Naive B cell (primary cell): ENCODE results near the gene ELMOD1. TPM values are rescaled to one million over a fixed set of nuclear protein-coding genes. Genes with fewer than 3 reads are reported as not detected.

Experiments
- ATAC-seq, 2 donors: fragments of 150-1000 bp; cut with Tn5 transposase; 2 replicates each; pipeline ENCODE4 v1.10.0; 2021; ENCODE audit warnings: low read depth in 2 of 2, mild to moderate bottlenecking in 2 of 2, moderate library complexity in 2 of 2
- DNase-seq: peaks from one replicate; pipeline ENCODE4 v3.0.0; 2022
- H3K27ac Mint-ChIP-seq, 6 donors: one replicate each; pipeline ENCODE4 v1.8.0; 2020 to 2022; ENCODE audit warnings: mild to moderate bottlenecking in 6 of 6, mixed read lengths in 6 of 6, moderate library complexity in 5 of 6, inconsistent platforms in 2 of 6
- H3K27me3 Mint-ChIP-seq, 3 donors: one replicate each; pipeline ENCODE4 v1.8.0; 2021 to 2022; ENCODE audit warnings: mixed read lengths in 3 of 3, mild to moderate bottlenecking in 1 of 3
- H3K36me3 Mint-ChIP-seq, 2 donors: one replicate each; pipeline ENCODE4 v1.8.0; 2020 to 2022; ENCODE audit warnings: mixed read lengths in 2 of 2, inconsistent platforms in 1 of 2, mild to moderate bottlenecking in 1 of 2
- H3K4me1 Mint-ChIP-seq, 3 donors: one replicate each; pipeline ENCODE4 v1.8.0; 2020 to 2022; ENCODE audit warnings: mixed read lengths in 3 of 3, inconsistent platforms in 1 of 3, mild to moderate bottlenecking in 1 of 3, moderate library complexity in 1 of 3
- H3K4me3 Mint-ChIP-seq, 8 donors: one replicate each; pipeline ENCODE4 v1.8.0; 2020 to 2022; ENCODE audit warnings: mild to moderate bottlenecking in 8 of 8, mixed read lengths in 8 of 8, moderate library complexity in 8 of 8, inconsistent platforms in 2 of 8
- H3K9me3 Mint-ChIP-seq, 7 donors: one replicate each; pipeline ENCODE4 v1.8.0; 2020 to 2022; ENCODE audit warnings: mixed read lengths in 7 of 7, mild to moderate bottlenecking in 5 of 7, inconsistent platforms in 2 of 7, moderate library complexity in 1 of 7
- polyA plus RNA-seq, 6 donors: library from polyadenylated mRNA; unstranded; fragments of 300-500 nt; fragmentation: Illumina TruSeq; gene quantifications; one replicate each; pipeline ENCODE4 v1.2.3, GENCODE V29; 2021; ENCODE audit warnings: low read depth in 6 of 6

Gene ELMOD1
- polyA plus RNA-seq, 6 donors from 2014 or later: not detected

GRCh38 chr11:107707807-107708206 is 116.9 kb downstream of the ELMOD1 start:
- Mint-ChIP-seq H3K27ac (peak overlapping the region in 1 of 6 donors; percentile 32), H3K4me3 (no peak overlapping the region), H3K36me3 (no peaks in the 10 kb centered on the region), H3K9me3 (peaks cover 0 to 1% (median 0%) of the 10 kb centered on the region in 7 donors), H3K4me1 (no peaks in the 10 kb centered on the region), H3K27me3 (peaks cover 36 to 38% (median 38%) of the 10 kb centered on the region in 3 donors)
- DNase-seq: no peak
- ATAC-seq: no peak

GRCh38 chr11:107708792-107709191 is 117.8 kb downstream of the ELMOD1 start:
- Mint-ChIP-seq H3K4me3 (no peak overlapping the region), H3K36me3 (no peaks in the 10 kb centered on the region), H3K4me1 (no peaks in the 10 kb centered on the region), H3K27ac (no peak overlapping the region), H3K27me3 (peaks cover 29 to 37% (median 33%) of the 10 kb centered on the region in 3 donors), H3K9me3 (peaks cover 0 to 1% (median 0%) of the 10 kb centered on the region in 7 donors)
- ATAC-seq (no peak), DNase-seq (no peak)

GRCh38 chr11:107710301-107710700 is 119.4 kb downstream of the ELMOD1 start:
- ATAC-seq (no peak), DNase-seq (no peak)
- Mint-ChIP-seq H3K9me3 (no peaks in the 10 kb centered on the region), H3K27ac (no peak overlapping the region), H3K36me3 (no peaks in the 10 kb centered on the region), H3K27me3 (peaks cover 26 to 33% (median 29%) of the 10 kb centered on the region in 3 donors), H3K4me3 (no peak overlapping the region), H3K4me1 (no peaks in the 10 kb centered on the region)

- Mint-ChIP-seq H3K4me1 (no peaks in the 10 kb centered on the region), H3K36me3 (no peaks in the 10 kb centered on the region), H3K27ac (no peak within 1 kb of the TSS), H3K4me3 (no peak within 1 kb of the TSS), H3K27me3 (peaks cover 34 to 42% (median 39%) of the 10 kb centered on the region in 3 donors), H3K9me3 (peaks cover 0 to 4% (median 0%) of the 10 kb centered on the region in 7 donors)
- no peak for DNase-seq
- no peak for ATAC-seq
These were observed 121.2 kb downstream of the ELMOD1 start, which contains the start of gene SLN for GRCh38 chr11:107711861-107712755. TSS of gene SLN (minus strand) at chr11:107712056.

- Mint-ChIP-seq H3K9me3 (peaks cover 0 to 4% (median 0%) of the 10 kb centered on the region in 7 donors), H3K27me3 (peaks cover 26 to 36% (median 32%) of the 10 kb centered on the region in 3 donors), H3K4me1 (no peaks in the 10 kb centered on the region), H3K27ac (no peak overlapping the region), H3K4me3 (no peak overlapping the region), H3K36me3 (no peaks in the 10 kb centered on the region)
- ATAC-seq (no peak), DNase-seq (no peak)
These were observed 122.1 kb downstream of the ELMOD1 start for GRCh38 chr11:107713009-107713408.

Other genes with a start within 250 kb of the ELMOD1 start
- gene CWF19L2, start 133.3 kb upstream of the ELMOD1 start, polyA plus RNA-seq: 10 to 100 TPM in 3 of 6 donors, 1 to 10 TPM in 3; 5.3 to 12.3 (median 10.1) TPM
- 10 to 100 TPM in 2 of 6 donors, 1 to 10 TPM in 4; 3.8 to 13.0 (median 8.7) TPM for gene ALKBH8, start 25.4 kb upstream of the ELMOD1 start, polyA plus RNA-seq
- gene SLN, start 120.9 kb downstream of the ELMOD1 start, polyA plus RNA-seq: not detected